NCI-H748 (cell line): ENCODE data around the gene HBZ.
A peak's percentile ranks its signal among the peaks of the same experiment; 100 is the strongest.
"Not testable (repeated sequence)": the region's sequence is repeated elsewhere in the genome, so short reads cannot be mapped to it uniquely, and the experiment has no call there.

Source experiments
- DNase-seq: peaks from one replicate; lab custom pipeline; 2025; ENCODE audit not compliant: unreplicated experiment; lab: John Stamatoyannopoulos, UW

The HBZ gene

GRCh38 chr16:164134-164823, 11.8 kb downstream of the HBZ start:
- DNase-seq: not testable (repeated sequence)

GRCh38 chr16:164827-165538, 12.5 kb downstream of the HBZ start:
- no peak for DNase-seq

GRCh38 chr16:165539-166374, 13.3 kb downstream of the HBZ start, which contains the start of gene HBM:
Gene HBM (plus strand): TSS chr16:165978. CDS start chr16:165998, 20 bp downstream.
- peak; percentile 21 for DNase-seq

- no peak for DNase-seq
These were observed 14.1 kb downstream of the HBZ start for GRCh38 chr16:166375-167121.

GRCh38 chr16:167122-167690, 14.8 kb downstream of the HBZ start:
- no peak for DNase-seq

GRCh38 chr16:168424-168823, 16.0 kb downstream of the HBZ start:
- peak; percentile 11 for DNase-seq

- DNase-seq: peak; percentile 46
These were observed 16.6 kb downstream of the HBZ start for GRCh38 chr16:169014-169413.

GRCh38 chr16:170088-170507, 17.7 kb downstream of the HBZ start:
- not testable (repeated sequence) for DNase-seq

- no peak for DNase-seq
These were observed 18.3 kb downstream of the HBZ start for GRCh38 chr16:170788-171187.

GRCh38 chr16:172374-172941, 20.0 kb downstream of the HBZ start, which contains the start of gene HBA2:
Gene HBA2 (plus strand): TSS chr16:172876. CDS start chr16:172913, 37 bp downstream.
- DNase-seq: not testable (repeated sequence)

GRCh38 chr16:173211-173854, 20.9 kb downstream of the HBZ start:
- DNase-seq: not testable (repeated sequence)

GRCh38 chr16:173928-174769, 21.7 kb downstream of the HBZ start:
- not testable (repeated sequence) for DNase-seq

GRCh38 chr16:175011-175949, 22.8 kb downstream of the HBZ start:
- no peak for DNase-seq

- not testable (repeated sequence) for DNase-seq
These were observed 23.6 kb downstream of the HBZ start for GRCh38 chr16:176006-176405.

- not testable (repeated sequence) for DNase-seq
These were observed 24.3 kb downstream of the HBZ start, which contains the start of gene HBA1 for GRCh38 chr16:176477-177382. Gene HBA1 (plus strand): TSS chr16:176680. CDS start chr16:176717, 37 bp downstream.

GRCh38 chr16:177394-177822, 25.0 kb downstream of the HBZ start:
- DNase-seq: peak; percentile 5
